ENCODE results near the gene NOL6.
"Not testable (repeated sequence)": the region's sequence is repeated elsewhere in the genome, so short reads cannot be mapped to it uniquely, and the experiment has no call there.

NOL6 gene

GRCh38 chr9:33435821-33436277 lies 37.9 kb downstream of the NOL6 start:
- DNase-seq (ENCODE audit: low read depth in 2 of 2): no peak

- DNase-seq (ENCODE audit: low read depth in 2 of 2): no peak
These were observed 39.2 kb downstream of the NOL6 start for GRCh38 chr9:33434317-33435105.

GRCh38 chr9:33433871-33434270 lies 39.9 kb downstream of the NOL6 start:
- no peak for DNase-seq (ENCODE audit: low read depth in 2 of 2)

GRCh38 chr9:33431420-33431819 lies 42.3 kb downstream of the NOL6 start:
- no peak for DNase-seq (ENCODE audit: low read depth in 2 of 2)

GRCh38 chr9:33430942-33431341 lies 42.8 kb downstream of the NOL6 start:
- DNase-seq (ENCODE audit: low read depth in 2 of 2): no peak

- no peak for DNase-seq (ENCODE audit: low read depth in 2 of 2)
These were observed 44.3 kb downstream of the NOL6 start for GRCh38 chr9:33429256-33429985.

- DNase-seq (ENCODE audit: low read depth in 2 of 2): no peak
These were observed 46.9 kb downstream of the NOL6 start for GRCh38 chr9:33426843-33427293.

GRCh38 chr9:33425128-33425533 lies 48.6 kb downstream of the NOL6 start:
- DNase-seq (ENCODE audit: low read depth in 2 of 2): no peak

- DNase-seq (ENCODE audit: low read depth in 2 of 2): not testable (repeated sequence)
These were observed 49.2 kb downstream of the NOL6 start for GRCh38 chr9:33424492-33424891.

GRCh38 chr9:33424043-33424442 lies 49.7 kb downstream of the NOL6 start:
- not testable (repeated sequence) for DNase-seq (ENCODE audit: low read depth in 2 of 2)

- no peak for DNase-seq (ENCODE audit: low read depth in 2 of 2)
These were observed 53.9 kb downstream of the NOL6 start for GRCh38 chr9:33419708-33420303.

- DNase-seq (ENCODE audit: low read depth in 2 of 2): no peak
These were observed 55.6 kb downstream of the NOL6 start for GRCh38 chr9:33418090-33418489.

- DNase-seq (ENCODE audit: low read depth in 2 of 2): no peak
These were observed 56.7 kb downstream of the NOL6 start for GRCh38 chr9:33416996-33417395.

- DNase-seq (ENCODE audit: low read depth in 2 of 2): peak; percentile 50 to 77
These were observed 58.2 kb downstream of the NOL6 start for GRCh38 chr9:33415501-33416038.

- no peak for DNase-seq (ENCODE audit: low read depth in 2 of 2)
These were observed 58.7 kb downstream of the NOL6 start for GRCh38 chr9:33414889-33415500.

- DNase-seq (ENCODE audit: low read depth in 2 of 2): no peak
These were observed 59.5 kb downstream of the NOL6 start for GRCh38 chr9:33414268-33414667.

All from stimulated activated CD8-positive, alpha-beta memory T cell treated with anti-CD3 and anti-CD28 coated beads, Interleukin-7, amount 100 ng/mL, for 1 hour (primary cell).